Right ventricle myocardium inferior (tissue), 1 donor: Measurements from ENCODE around the gene ZBTB14. TPM values are rescaled to one million over a fixed set of nuclear protein-coding genes. Genes with fewer than 3 reads are reported as not detected.

ENCODE experiments used
- ATAC-seq: fragments of 200-7000 bp; cut with Tn5 transposase; one replicate; pipeline ENCODE4 v1.9.1; 2020; ENCODE audit warnings: mild to moderate bottlenecking, moderate library complexity
- DNase-seq: peaks from one replicate; pipeline ENCODE4 v3.0.0; 2021; ENCODE audit errors: missing footprints
- intact Hi-C: fragments of 100-400 bp; cut with DNase I; formaldehyde crosslinking; loops from one replicate; pipeline ENCODE4 v1.11.0; 2022
- total RNA-seq: library from RNA; stranded (reverse); fragmentation: NEBNext Ultra II Directional; extraction: Animal tissue kit (Norgen Biotek cat#: 25700); gene quantifications from one replicate; pipeline ENCODE4 v1.2.1, GENCODE V29; 2021
- donor health status: DM: no; HTN: yes; CAD: no; lungs with severe emphysema.

The ZBTB14 gene
- total RNA-seq, 1 donor from 2014 or later: 8.5 TPM

- ATAC-seq (peak; percentile 94), DNase-seq (peak; percentile 98)
- intact Hi-C loops: loop anchor here (1.0 to 10.0 kb wide), 2 partner anchors 58 to 1851 kb away; no protein-coding TSS in a partner anchor
Observed at GRCh38 chr18:5295981-5296705, 617 bp upstream of the ZBTB14 start.

DNA sequence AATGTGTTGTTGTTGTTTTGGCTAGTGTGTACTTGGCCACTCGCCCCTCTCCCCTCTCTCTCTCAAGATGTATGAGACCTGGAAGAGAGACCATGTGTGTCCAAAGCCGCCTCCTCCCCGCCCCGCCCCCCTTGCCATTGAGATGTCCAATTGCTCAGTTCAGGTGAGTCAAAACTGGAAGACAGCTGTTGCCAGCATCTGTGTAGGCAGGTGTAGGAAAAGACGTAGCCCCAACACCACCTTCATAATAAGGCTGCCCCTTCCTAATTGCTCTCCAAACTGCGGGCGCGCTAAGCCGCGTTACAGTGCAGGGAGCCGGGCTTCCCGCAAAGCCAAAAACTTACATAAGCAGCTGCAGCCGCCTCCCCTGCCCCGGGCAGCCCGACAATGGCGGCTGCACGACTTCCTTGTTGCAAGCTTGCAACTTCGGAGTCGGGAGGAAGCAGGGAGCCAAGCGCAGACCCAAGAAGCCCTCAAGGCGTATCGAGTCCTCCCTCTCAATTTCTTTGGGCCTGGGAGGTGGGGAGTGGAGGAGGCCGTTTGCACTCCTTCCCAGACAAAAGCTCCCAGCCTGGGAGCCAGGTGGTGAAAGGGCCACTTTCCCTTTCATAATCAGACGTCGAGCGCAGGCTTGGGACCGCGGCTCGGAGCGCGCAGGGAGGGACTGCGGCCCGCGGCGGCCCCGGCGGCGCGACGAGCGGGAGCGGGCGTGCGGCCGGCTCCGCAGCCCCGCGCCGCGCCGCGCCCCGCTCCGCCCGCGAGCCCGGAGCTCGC, 882 bp downstream of the ZBTB14 start:
- ATAC-seq: no peak
- intact Hi-C loops: loop anchor here (10.0 kb wide), 1 partner anchor 1850 kb away; no protein-coding TSS in a partner anchor
- DNase-seq: peak; percentile 87

GRCh38 chr18:5294113-5294456, 1.4 kb downstream of the ZBTB14 start:
- ATAC-seq: no peak
- intact Hi-C loops: loop anchor here (10.0 kb wide), 1 partner anchor 1849 kb away; no protein-coding TSS in a partner anchor

DNA sequence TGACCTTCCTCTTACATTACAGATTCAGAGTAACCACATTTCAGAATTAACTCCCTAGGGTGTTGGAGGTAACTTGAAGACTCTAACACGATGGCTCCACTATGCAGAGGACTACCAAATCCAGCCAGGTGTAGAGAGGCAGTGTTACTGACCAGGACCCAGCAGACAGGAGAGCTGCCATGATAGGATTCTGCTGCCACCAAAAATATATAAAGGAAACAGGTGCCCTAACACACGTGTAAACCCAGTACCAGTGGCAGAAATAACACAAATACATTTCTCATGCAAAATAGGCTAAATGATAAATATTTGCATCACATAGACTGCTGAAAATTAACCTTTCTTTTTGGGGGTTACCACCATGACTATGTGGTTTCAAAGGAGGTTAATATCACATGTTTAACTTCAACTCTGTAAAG, 7.0 kb downstream of the ZBTB14 start:
- no peak for DNase-seq
- no peak for ATAC-seq
- intact Hi-C loops: no loop called here

More at GRCh38 chr18:5294113-5294456, 1.4 kb downstream of the ZBTB14 start:
- DNase-seq: no peak

DNA sequence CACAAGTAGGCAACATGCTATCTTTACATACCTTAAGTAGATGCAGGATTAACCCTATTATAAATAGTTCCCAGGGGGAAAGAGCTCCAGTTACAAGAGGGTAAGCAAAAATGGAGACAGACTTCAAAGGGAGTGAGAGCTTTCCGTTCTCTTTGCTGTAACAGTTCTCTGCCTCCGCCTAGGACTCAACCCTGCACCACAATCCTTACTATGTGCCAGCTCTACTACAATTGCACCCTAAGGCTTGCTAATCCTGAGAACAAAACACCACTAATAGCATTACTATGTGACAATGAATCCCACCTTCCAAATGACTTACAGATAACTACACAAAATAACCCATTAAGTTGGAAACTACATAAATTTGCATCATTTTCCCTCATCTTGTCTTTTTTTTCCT, 7.7 kb downstream of the ZBTB14 start:
- no peak for DNase-seq
- no peak for ATAC-seq
- intact Hi-C loops: no loop called here

GRCh38 chr18:5286525-5286924, 9.0 kb downstream of the ZBTB14 start:
- DNase-seq (no peak), ATAC-seq (no peak)
- intact Hi-C loops: no loop called here

DNA sequence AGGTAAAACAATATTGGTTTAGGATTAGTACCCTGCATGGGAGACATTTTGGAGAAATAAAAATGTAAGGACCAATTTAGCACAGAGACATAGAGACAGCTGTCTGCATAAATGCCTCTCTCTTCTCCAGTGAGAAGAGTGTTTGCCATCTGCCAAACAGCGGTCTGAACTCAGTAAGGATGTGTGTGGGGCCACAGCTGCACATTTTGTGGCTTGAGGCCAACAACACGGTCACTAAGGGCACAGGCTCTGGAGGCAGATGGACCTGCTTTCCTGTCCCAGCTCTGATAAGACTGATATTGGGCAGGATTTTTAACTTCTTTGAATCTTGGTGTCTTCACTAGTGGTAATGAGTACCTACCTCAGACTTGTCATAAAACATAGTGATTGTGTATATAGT, 10.2 kb downstream of the ZBTB14 start:
- DNase-seq: no peak
- intact Hi-C loops: no loop called here
- ATAC-seq: no peak

DNA sequence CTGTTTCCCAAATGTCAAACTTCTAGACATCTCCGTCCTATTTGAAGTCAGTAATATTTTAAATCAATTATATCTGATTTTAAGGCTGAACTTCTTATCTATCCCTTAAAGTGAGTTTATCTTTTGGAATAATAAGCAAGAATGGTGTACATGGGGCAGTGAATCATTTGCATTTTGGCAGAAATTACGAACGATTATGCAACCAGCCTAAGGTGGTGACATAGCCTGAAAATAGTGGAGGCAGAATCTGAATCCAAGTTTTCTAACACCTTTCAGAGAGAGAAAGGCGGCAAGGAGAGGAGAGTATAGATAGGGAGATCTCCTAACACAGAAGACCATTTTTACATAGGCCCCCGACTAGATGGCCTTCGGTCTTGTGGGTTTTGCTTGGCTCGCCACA, 10.7 kb downstream of the ZBTB14 start:
- intact Hi-C loops: no loop called here
- no peak for ATAC-seq
- DNase-seq: no peak

GRCh38 chr18:5282770-5283169, 12.8 kb downstream of the ZBTB14 start:
- no peak for DNase-seq
- intact Hi-C loops: no loop called here
- ATAC-seq: no peak

DNA sequence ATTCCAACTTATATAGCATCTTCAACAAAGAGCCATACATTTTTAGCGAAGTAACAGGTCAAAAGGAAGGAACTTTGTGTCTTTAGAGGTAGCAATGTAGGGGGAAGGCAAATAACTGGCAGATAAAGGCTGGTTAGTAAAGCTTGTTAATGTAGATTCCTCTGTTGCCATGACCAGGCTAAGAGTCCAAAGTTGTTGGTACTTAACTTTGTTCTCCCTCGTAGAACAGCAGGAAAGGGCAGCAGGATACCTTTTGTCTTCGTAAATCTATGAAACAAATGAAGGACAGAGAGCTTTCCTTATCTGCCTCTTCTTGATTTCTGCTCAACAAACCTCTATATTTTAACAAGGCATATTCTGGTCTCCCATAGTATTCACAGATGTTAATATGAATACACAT, 18.6 kb downstream of the ZBTB14 start:
- DNase-seq (no peak), ATAC-seq (no peak)
- intact Hi-C loops: no loop called here

GRCh38 chr18:5275872-5276271, 19.7 kb downstream of the ZBTB14 start:
- no peak for ATAC-seq
- intact Hi-C loops: no loop called here
- DNase-seq: no peak

GRCh38 chr18:5268874-5269273, 26.7 kb downstream of the ZBTB14 start:
- DNase-seq (no peak), ATAC-seq (no peak)
- intact Hi-C loops: no loop called here

DNA sequence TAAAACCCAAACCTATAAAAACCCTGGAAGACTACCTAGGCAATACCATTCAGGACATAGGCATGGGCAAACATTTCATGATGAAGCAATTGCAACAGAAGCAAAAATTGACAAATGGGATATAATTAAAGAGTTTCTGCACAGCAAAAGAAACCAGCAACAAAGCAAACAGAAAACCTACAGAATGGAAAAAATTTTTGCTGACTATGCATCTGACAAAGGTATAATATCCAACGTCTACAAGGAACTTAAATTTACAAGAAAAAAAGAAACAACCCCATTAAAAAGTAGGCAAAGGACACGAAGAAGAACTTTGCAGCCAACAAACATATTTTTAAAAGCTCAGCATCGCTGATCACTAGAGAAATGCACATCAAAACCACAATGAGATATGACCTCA, 28.8 kb downstream of the ZBTB14 start:
- intact Hi-C loops: no loop called here
- no peak for DNase-seq
- ATAC-seq: no peak

GRCh38 chr18:5253910-5254309, 41.6 kb downstream of the ZBTB14 start:
- intact Hi-C loops: no loop called here
- DNase-seq (no peak), ATAC-seq (no peak)

GRCh38 chr18:5251117-5251516, 44.4 kb downstream of the ZBTB14 start:
- intact Hi-C loops: no loop called here
- ATAC-seq (no peak), DNase-seq (no peak)

DNA sequence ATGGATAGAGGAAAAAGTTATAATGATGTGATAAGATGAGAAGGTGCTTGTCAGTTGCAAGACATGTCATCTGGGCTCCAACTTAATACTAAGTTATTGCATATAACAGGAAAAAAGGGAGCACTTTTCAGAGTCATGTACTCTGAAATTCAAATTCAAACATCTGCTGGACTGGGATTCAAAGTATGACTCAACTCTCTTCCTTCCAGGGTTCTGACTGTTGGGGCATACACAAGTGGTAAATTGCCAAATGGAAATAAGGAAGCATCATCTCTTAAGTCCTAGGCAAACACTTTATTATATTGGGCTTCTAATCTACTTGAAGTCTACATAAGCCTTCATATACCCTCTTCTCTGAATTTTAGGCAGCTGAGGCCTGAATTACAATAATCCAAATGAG, 44.9 kb downstream of the ZBTB14 start:
- ATAC-seq (no peak), DNase-seq (no peak)
- intact Hi-C loops: no loop called here

GRCh38 chr18:5244941-5245340, 50.6 kb downstream of the ZBTB14 start:
- no peak for ATAC-seq
- DNase-seq: no peak
- intact Hi-C loops: no loop called here

DNA sequence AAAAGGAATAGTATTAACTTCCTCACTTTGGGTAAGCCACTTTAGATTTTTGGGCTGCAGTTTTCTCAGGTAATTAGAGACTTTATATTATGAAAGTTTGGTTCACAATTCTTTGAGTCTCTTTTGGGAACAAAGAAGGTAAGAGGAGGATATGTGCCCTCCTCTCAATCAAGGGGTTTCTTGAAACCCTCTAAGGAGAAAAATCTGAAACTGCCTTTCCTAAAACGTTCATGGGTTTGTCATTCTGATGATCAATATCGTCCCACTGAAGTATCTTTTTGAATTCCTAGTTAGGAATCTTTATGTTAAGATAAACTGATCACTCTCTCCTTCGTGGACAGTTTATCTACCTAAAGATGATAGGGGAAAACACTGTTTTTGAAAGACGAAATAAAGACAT, 56.1 kb downstream of the ZBTB14 start:
- ATAC-seq (no peak), DNase-seq (no peak)
- intact Hi-C loops: no loop called here
